Activated CD8-positive, alpha-beta memory T cell treated with anti-CD3 and anti-CD28 coated beads for 4 hours (primary cell): ENCODE measurements around the gene CADM1.

Experiments used
- DNase-seq, 2 donors: peaks; one replicate each; pipeline ENCODE4 v3.0.0-alpha.2; 2020; ENCODE audit warnings: low read depth in 2 of 2

Gene CADM1

GRCh38 chr11:115515647-115516395 lies 11.6 kb upstream of the CADM1 start:
- no peak for DNase-seq

GRCh38 chr11:115506954-115507675 lies 2.9 kb upstream of the CADM1 start:
- DNase-seq, result no peak

GRCh38 chr11:115505175-115505574 lies 960 bp upstream of the CADM1 start:
- DNase-seq, result no peak

GRCh38 chr11:115503886-115504275 lies 334 bp downstream of the CADM1 start:
- DNase-seq, result no peak

- DNase-seq, result no peak
These were observed 931 bp downstream of the CADM1 start for GRCh38 chr11:115503083-115503885.

GRCh38 chr11:115502636-115503082 lies 1.6 kb downstream of the CADM1 start:
- DNase-seq, result no peak

GRCh38 chr11:115501893-115502589 lies 2.2 kb downstream of the CADM1 start:
- no peak for DNase-seq

- DNase-seq, result no peak
These were observed 2.7 kb downstream of the CADM1 start for GRCh38 chr11:115501502-115501892.

- DNase-seq, result no peak
These were observed 3.4 kb downstream of the CADM1 start for GRCh38 chr11:115500547-115501501.

- DNase-seq, result no peak
These were observed 4.3 kb downstream of the CADM1 start for GRCh38 chr11:115499891-115500290.

- no peak for DNase-seq
These were observed 4.9 kb downstream of the CADM1 start for GRCh38 chr11:115499241-115499799.

GRCh38 chr11:115498354-115498753 lies 5.9 kb downstream of the CADM1 start:
- no peak for DNase-seq

GRCh38 chr11:115497303-115497702 lies 6.9 kb downstream of the CADM1 start:
- no peak for DNase-seq

- no peak for DNase-seq
These were observed 7.3 kb downstream of the CADM1 start for GRCh38 chr11:115496892-115497291.

- no peak for DNase-seq
These were observed 10.3 kb downstream of the CADM1 start for GRCh38 chr11:115493905-115494304.

GRCh38 chr11:115493488-115493887 lies 10.7 kb downstream of the CADM1 start:
- DNase-seq, result no peak

- DNase-seq, result no peak
These were observed 14.7 kb downstream of the CADM1 start for GRCh38 chr11:115489466-115489865.

- no peak for DNase-seq
These were observed 15.3 kb downstream of the CADM1 start for GRCh38 chr11:115488945-115489344.

GRCh38 chr11:115481528-115481927 lies 22.7 kb downstream of the CADM1 start:
- DNase-seq, result no peak

GRCh38 chr11:115480611-115481010 lies 23.6 kb downstream of the CADM1 start:
- DNase-seq, result no peak
